Pancreas (tissue), 10 donors: ENCODE data around the gene NCBP1. TPM values are rescaled to one million over a fixed set of nuclear protein-coding genes. Genes with fewer than 3 reads are reported as not detected.
A peak's percentile ranks its signal among the peaks of the same experiment; 100 is the strongest.

Experiments
- ATAC-seq, 4 donors: fragments of 200-7000 bp; cut with Tn5 transposase; one replicate each; pipeline versions ENCODE4 v1.8.0 to v1.9.1; 2020; ENCODE audit warnings: mild to moderate bottlenecking in 4 of 4, moderate library complexity in 4 of 4
- DNase-seq, 6 donors: peaks; one replicate each; pipeline ENCODE4 v3.0.0-alpha.2; 2020
- FAIRE-seq: peaks from 2 replicates; lab custom pipeline; 2012; peaks lifted over from hg19 to GRCh38; lab: Jason Lieb, UNC
- H3K27ac ChIP-seq, 4 donors: fragments of 200-600 bp; sonication (generic); 1 replicate in 3 of 4; 2 replicates in 1 of 4; pipeline versions ENCODE4 v1.5.0 to v1.8.0; 2020
- H3K27me3 ChIP-seq, 4 donors: fragments of 200-600 bp; one replicate each; pipeline ENCODE4 v1.8.0; 2021
- H3K36me3 ChIP-seq, 3 donors: fragments of 200-600 bp; sonication (generic) in 1 of 3; one replicate each; pipeline versions ENCODE4 v1.5.0 to v1.8.0; 2020 to 2021
- H3K4me1 ChIP-seq, 3 donors: fragments of 200-600 bp; one replicate each; pipeline ENCODE4 v1.8.0; 2021
- H3K4me3 ChIP-seq, 4 donors: fragments of 200-600 bp; sonication (generic) in 2 of 4; one replicate each; pipeline versions ENCODE4 v1.5.0 to v1.8.0; 2020 to 2021
- H3K9me3 ChIP-seq, 4 donors: fragments of 200-600 bp; one replicate each; pipeline ENCODE4 v1.8.0; 2021
- CTCF ChIP-seq, 4 donors: fragments of 200-600 bp; sonication (generic) in 3 of 4; IDR thresholded peaks; one replicate each; pipeline versions ENCODE4 v1.5.0 to v1.8.0; 2021; ENCODE audit warnings: antibody characterized with exemption in 4 of 4
- WGBS, 2 donors: extraction: QIAGEN DNeasy Blood & Tissue Kit; methylation state at CpG; one replicate each; pipeline ENCODE4 v1.1.7; 2013; 5-methylcytosine and 5-hydroxymethylcytosine counted together
- intact Hi-C, 3 donors: fragments of 100-400 bp; cut with DNase I; formaldehyde crosslinking; loops; one replicate each; pipeline versions ENCODE4 v1.11.1 to v1.14.2; 2022
- polyA plus RNA-seq, 2 donors: library from polyadenylated mRNA; stranded (reverse); fragments of 200-250 nt; gene quantifications; one replicate each; pipeline ENCODE4 v1.2.3, GENCODE V29; 2013
- total RNA-seq, 6 donors: library from RNA; stranded (reverse); fragmentation: NEBNext Ultra II Directional in 4 of 6; extraction: Animal tissue kit (Norgen Biotek cat#: 25700) in 4 of 6; gene quantifications; one replicate each; pipeline versions ENCODE4 v1.2.1 to v1.2.4, GENCODE V29; 2021 to 2023
- donor health status: healthy with polysubstance abuse.
- donor health status: DM: no; HTN: no; CAD: no; lungs with moderate emphysema.
- donor health status: DM: no; HTN: no; CAD: no.
- donor health status: control.
- donor health status: control.
- donor health status: Bipolar disorder and iron deficiency.
- donor health status: DM: yes; HTN: yes; CAD: no.
- donor health status: DM: no; HTN: no; CAD: no.
- donor health status: DM: no; HTN: no; CAD: no.
- donor health status: DM: yes; HTN: yes; CAD: no.

NCBP1 gene
- total and polyA plus RNA-seq, 8 donors, result 4.6 to 17.4 (median 11.3) TPM

GRCh38 chr9:97673922-97674321 is 40.3 kb downstream of the NCBP1 start:
- no peaks in the 10 kb centered on the region for H3K27me3 ChIP-seq
- TF ChIP-seq CTCF (IDR thresholded peaks at IDR 0.05), result no peak
- H3K4me3 ChIP-seq, result no peak overlapping the region
- H3K4me1 ChIP-seq, result no peaks in the 10 kb centered on the region
- ATAC-seq, result no peak
- H3K9me3 ChIP-seq, result no peaks in the 10 kb centered on the region
- intact Hi-C loops, result no loop called here
- no peak overlapping the region for H3K27ac ChIP-seq
- peaks cover 0 to 72% (median 13%) of the 10 kb centered on the region in 3 donors for H3K36me3 ChIP-seq
- WGBS, 2 donors, result 77 to 79% methylated on average over 3 of the region's 3 CpGs
- no peak for FAIRE-seq
- DNase-seq, result no peak

- ATAC-seq (no peak), FAIRE-seq (no peak), DNase-seq (no peak)
- Histone ChIP-seq H3K9me3 (no peaks in the 10 kb centered on the region), H3K27me3 (no peaks in the 10 kb centered on the region), H3K27ac (no peak overlapping the region), H3K36me3 (peaks cover 0 to 61% (median 6%) of the 10 kb centered on the region in 3 donors), H3K4me3 (no peak overlapping the region), H3K4me1 (no peaks in the 10 kb centered on the region)
- no peak for TF ChIP-seq CTCF (IDR thresholded peaks at IDR 0.05)
- WGBS, 2 donors, result 68 to 72% methylated on average over 3 of the region's 3 CpGs
- intact Hi-C loops, result no loop called here
These were observed 42.0 kb downstream of the NCBP1 start for GRCh38 chr9:97675655-97676054.

- intact Hi-C loops, result no loop called here
- DNase-seq (no peak), ATAC-seq (no peak), FAIRE-seq (no peak)
- no peaks in the 10 kb centered on the region for H3K27me3 ChIP-seq
- peaks cover 0 to 37% (median 0%) of the 10 kb centered on the region in 3 donors for H3K36me3 ChIP-seq
- no peaks in the 10 kb centered on the region for H3K9me3 ChIP-seq
- no peak overlapping the region for H3K4me3 ChIP-seq
- no peak overlapping the region for H3K27ac ChIP-seq
- 92 to 97% methylated on average over 1 of the region's 1 CpG for WGBS, 2 donors
- no peak for TF ChIP-seq CTCF (IDR thresholded peaks at IDR 0.05)
- no peaks in the 10 kb centered on the region for H3K4me1 ChIP-seq
These were observed 48.6 kb downstream of the NCBP1 start for GRCh38 chr9:97682242-97682641.

- no peak overlapping the region for H3K4me3 ChIP-seq
- 11 to 16% methylated on average over 1 of the region's 1 CpG for WGBS, 2 donors
These were observed 55.0 kb downstream of the NCBP1 start for GRCh38 chr9:97688654-97689053.

More at GRCh38 chr9:97688654-97689053, 55.0 kb downstream of the NCBP1 start:
- H3K27me3 ChIP-seq, result no peaks in the 10 kb centered on the region
- H3K9me3 ChIP-seq, result no peaks in the 10 kb centered on the region
- no peak for TF ChIP-seq CTCF (IDR thresholded peaks at IDR 0.05)
- FAIRE-seq (no peak), DNase-seq (no peak), ATAC-seq (peak in 3 of 4 donors; percentile 10 to 73 (median 45))
- peaks cover 12 to 19% (median 16%) of the 10 kb centered on the region in 3 donors for H3K4me1 ChIP-seq
- no peak overlapping the region for H3K27ac ChIP-seq
- H3K36me3 ChIP-seq, result peaks cover 0 to 45% (median 0%) of the 10 kb centered on the region in 3 donors
- intact Hi-C loops, result no loop called here
